ENCODE results near the gene ANKRD26.
"Not testable (repeated sequence)": the region's sequence is repeated elsewhere in the genome, so short reads cannot be mapped to it uniquely, and the experiment has no call there.

The ANKRD26 gene

GRCh38 chr10:27065084-27065483, 35.2 kb downstream of the ANKRD26 start:
- Mint-ChIP-seq H3K27ac (no peak overlapping the region), H3K4me1 (ENCODE audit: low read depth) (peaks cover 2% of the 10 kb centered on the region), H3K36me3 (ENCODE audit: low read depth) (peaks cover 20% of the 10 kb centered on the region), H3K27me3 (ENCODE audit: low read depth) (no peaks in the 10 kb centered on the region), H3K9me3 (no peaks in the 10 kb centered on the region), H3K4me3 (no peak overlapping the region)
- DNase-seq (ENCODE audit: low spot score), result no peak

- Mint-ChIP-seq H3K4me3 (no peak overlapping the region), H3K9me3 (no peaks in the 10 kb centered on the region), H3K27ac (no peak overlapping the region), H3K27me3 (ENCODE audit: low read depth) (no peaks in the 10 kb centered on the region), H3K4me1 (ENCODE audit: low read depth) (peaks cover 1% of the 10 kb centered on the region), H3K36me3 (ENCODE audit: low read depth) (peaks cover 4% of the 10 kb centered on the region)
- DNase-seq (ENCODE audit: low spot score), result no peak
Measured at GRCh38 chr10:27052656-27053055, 47.6 kb downstream of the ANKRD26 start.

GRCh38 chr10:27045247-27045646, 55.0 kb downstream of the ANKRD26 start:
- H3K27ac Mint-ChIP-seq; DNase-seq (ENCODE audit: low spot score); H3K27me3 Mint-ChIP-seq (ENCODE audit: low read depth); H3K4me1 Mint-ChIP-seq (ENCODE audit: low read depth); H3K9me3 Mint-ChIP-seq; H3K4me3 Mint-ChIP-seq: not testable (repeated sequence)
- H3K36me3 Mint-ChIP-seq (ENCODE audit: low read depth), result peaks cover 17% of the 10 kb centered on the region

GRCh38 chr10:27041196-27041595, 59.1 kb downstream of the ANKRD26 start:
- peaks cover 24% of the 10 kb centered on the region for H3K36me3 Mint-ChIP-seq (ENCODE audit: low read depth)

GRCh38 chr10:27038168-27038567, 62.1 kb downstream of the ANKRD26 start:
- Mint-ChIP-seq H3K27me3 (ENCODE audit: low read depth) (no peaks in the 10 kb centered on the region), H3K36me3 (ENCODE audit: low read depth) (peaks cover 29% of the 10 kb centered on the region), H3K4me1 (ENCODE audit: low read depth) (peaks cover 12% of the 10 kb centered on the region), H3K27ac (no peak overlapping the region), H3K9me3 (no peaks in the 10 kb centered on the region), H3K4me3 (no peak overlapping the region)
- no peak for DNase-seq (ENCODE audit: low spot score)

More at GRCh38 chr10:27041196-27041595, 59.1 kb downstream of the ANKRD26 start:
- DNase-seq (ENCODE audit: low spot score), result no peak
- Mint-ChIP-seq H3K27me3 (ENCODE audit: low read depth) (no peaks in the 10 kb centered on the region), H3K27ac (no peak overlapping the region), H3K9me3 (no peaks in the 10 kb centered on the region), H3K4me3 (no peak overlapping the region), H3K4me1 (ENCODE audit: low read depth) (peaks cover 2% of the 10 kb centered on the region)

GRCh38 chr10:27035163-27035562, 65.1 kb downstream of the ANKRD26 start:
- H3K36me3 Mint-ChIP-seq (ENCODE audit: low read depth), result peaks cover 19% of the 10 kb centered on the region
- no peaks in the 10 kb centered on the region for H3K9me3 Mint-ChIP-seq
- no peak for DNase-seq (ENCODE audit: low spot score)
- peaks cover 15% of the 10 kb centered on the region for H3K4me1 Mint-ChIP-seq (ENCODE audit: low read depth)
- peak overlapping the region; percentile 75 for H3K27ac Mint-ChIP-seq
- peak overlapping the region; percentile 72 for H3K4me3 Mint-ChIP-seq
- H3K27me3 Mint-ChIP-seq (ENCODE audit: low read depth), result no peaks in the 10 kb centered on the region

GRCh38 chr10:27030060-27030459, 70.2 kb downstream of the ANKRD26 start:
- Mint-ChIP-seq H3K4me3 (no peak overlapping the region), H3K36me3 (ENCODE audit: low read depth) (peaks cover 18% of the 10 kb centered on the region), H3K27ac (no peak overlapping the region), H3K27me3 (ENCODE audit: low read depth) (no peaks in the 10 kb centered on the region), H3K4me1 (ENCODE audit: low read depth) (peaks cover 19% of the 10 kb centered on the region), H3K9me3 (no peaks in the 10 kb centered on the region)
- DNase-seq (ENCODE audit: low spot score), result no peak

- H3K36me3 Mint-ChIP-seq (ENCODE audit: low read depth), result peaks cover 23% of the 10 kb centered on the region
- no peaks in the 10 kb centered on the region for H3K27me3 Mint-ChIP-seq (ENCODE audit: low read depth)
- H3K9me3 Mint-ChIP-seq, result no peaks in the 10 kb centered on the region
- H3K4me3 Mint-ChIP-seq, result peak overlapping the region; percentile 17
- peak overlapping the region; percentile 22 for H3K27ac Mint-ChIP-seq
- DNase-seq (ENCODE audit: low spot score), result no peak
- H3K4me1 Mint-ChIP-seq (ENCODE audit: low read depth), result peaks cover 21% of the 10 kb centered on the region
Measured at GRCh38 chr10:27022048-27022447, 78.2 kb downstream of the ANKRD26 start.

GRCh38 chr10:27020243-27020642, 80.1 kb downstream of the ANKRD26 start:
- H3K4me1 Mint-ChIP-seq (ENCODE audit: low read depth), result peaks cover 21% of the 10 kb centered on the region
- H3K4me3 Mint-ChIP-seq, result no peak overlapping the region
- H3K36me3 Mint-ChIP-seq (ENCODE audit: low read depth), result peaks cover 18% of the 10 kb centered on the region
- no peaks in the 10 kb centered on the region for H3K9me3 Mint-ChIP-seq
- DNase-seq (ENCODE audit: low spot score), result no peak
- H3K27ac Mint-ChIP-seq, result no peak overlapping the region
- no peaks in the 10 kb centered on the region for H3K27me3 Mint-ChIP-seq (ENCODE audit: low read depth)

- Mint-ChIP-seq H3K4me1 (ENCODE audit: low read depth) (peaks cover 18% of the 10 kb centered on the region), H3K9me3 (no peaks in the 10 kb centered on the region), H3K27ac (no peak overlapping the region), H3K4me3 (no peak overlapping the region), H3K36me3 (ENCODE audit: low read depth) (peaks cover 14% of the 10 kb centered on the region), H3K27me3 (ENCODE audit: low read depth) (no peaks in the 10 kb centered on the region)
- DNase-seq (ENCODE audit: low spot score), result no peak
Measured at GRCh38 chr10:27019827-27020226, 80.5 kb downstream of the ANKRD26 start.

GRCh38 chr10:26997610-26998009, 102.7 kb downstream of the ANKRD26 start:
- Mint-ChIP-seq H3K4me3 (no peak overlapping the region), H3K36me3 (ENCODE audit: low read depth) (peaks cover 7% of the 10 kb centered on the region), H3K27me3 (ENCODE audit: low read depth) (no peaks in the 10 kb centered on the region), H3K27ac (no peak overlapping the region), H3K4me1 (ENCODE audit: low read depth) (peaks cover 12% of the 10 kb centered on the region), H3K9me3 (peaks cover 10% of the 10 kb centered on the region)
- no peak for DNase-seq (ENCODE audit: low spot score)

GRCh38 chr10:26994743-26995142, 105.6 kb downstream of the ANKRD26 start:
- peaks cover 12% of the 10 kb centered on the region for H3K4me1 Mint-ChIP-seq (ENCODE audit: low read depth)
- DNase-seq (ENCODE audit: low spot score), result no peak
- peaks cover 3% of the 10 kb centered on the region for H3K36me3 Mint-ChIP-seq (ENCODE audit: low read depth)
- no peaks in the 10 kb centered on the region for H3K27me3 Mint-ChIP-seq (ENCODE audit: low read depth)
- no peak overlapping the region for H3K4me3 Mint-ChIP-seq
- H3K27ac Mint-ChIP-seq, result no peak overlapping the region
- peaks cover 8% of the 10 kb centered on the region for H3K9me3 Mint-ChIP-seq

- no peaks in the 10 kb centered on the region for H3K27me3 Mint-ChIP-seq (ENCODE audit: low read depth)
- H3K4me1 Mint-ChIP-seq (ENCODE audit: low read depth), result no peaks in the 10 kb centered on the region
- H3K27ac Mint-ChIP-seq, result no peak overlapping the region
- no peak overlapping the region for H3K4me3 Mint-ChIP-seq
- no peak for DNase-seq (ENCODE audit: low spot score)
- no peaks in the 10 kb centered on the region for H3K36me3 Mint-ChIP-seq (ENCODE audit: low read depth)
- peaks cover 5% of the 10 kb centered on the region for H3K9me3 Mint-ChIP-seq
Measured at GRCh38 chr10:26987851-26988250, 112.4 kb downstream of the ANKRD26 start.

GRCh38 chr10:26983156-26983555, 117.1 kb downstream of the ANKRD26 start:
- DNase-seq (ENCODE audit: low spot score), result no peak
- Mint-ChIP-seq H3K27ac (no peak overlapping the region), H3K36me3 (ENCODE audit: low read depth) (no peaks in the 10 kb centered on the region), H3K4me3 (no peak overlapping the region), H3K4me1 (ENCODE audit: low read depth) (peaks cover 2% of the 10 kb centered on the region), H3K27me3 (ENCODE audit: low read depth) (no peaks in the 10 kb centered on the region), H3K9me3 (no peaks in the 10 kb centered on the region)

- H3K4me1 Mint-ChIP-seq (ENCODE audit: low read depth), result peaks cover 2% of the 10 kb centered on the region
- H3K36me3 Mint-ChIP-seq (ENCODE audit: low read depth), result no peaks in the 10 kb centered on the region
- no peak for DNase-seq (ENCODE audit: low spot score)
- no peaks in the 10 kb centered on the region for H3K9me3 Mint-ChIP-seq
- H3K27ac Mint-ChIP-seq, result no peak overlapping the region
- H3K4me3 Mint-ChIP-seq, result no peak overlapping the region
- H3K27me3 Mint-ChIP-seq (ENCODE audit: low read depth), result no peaks in the 10 kb centered on the region
Measured at GRCh38 chr10:26982058-26982457, 118.2 kb downstream of the ANKRD26 start.
